Measurements from ENCODE around the gene CCDC154.

CCDC154 gene

DNA sequence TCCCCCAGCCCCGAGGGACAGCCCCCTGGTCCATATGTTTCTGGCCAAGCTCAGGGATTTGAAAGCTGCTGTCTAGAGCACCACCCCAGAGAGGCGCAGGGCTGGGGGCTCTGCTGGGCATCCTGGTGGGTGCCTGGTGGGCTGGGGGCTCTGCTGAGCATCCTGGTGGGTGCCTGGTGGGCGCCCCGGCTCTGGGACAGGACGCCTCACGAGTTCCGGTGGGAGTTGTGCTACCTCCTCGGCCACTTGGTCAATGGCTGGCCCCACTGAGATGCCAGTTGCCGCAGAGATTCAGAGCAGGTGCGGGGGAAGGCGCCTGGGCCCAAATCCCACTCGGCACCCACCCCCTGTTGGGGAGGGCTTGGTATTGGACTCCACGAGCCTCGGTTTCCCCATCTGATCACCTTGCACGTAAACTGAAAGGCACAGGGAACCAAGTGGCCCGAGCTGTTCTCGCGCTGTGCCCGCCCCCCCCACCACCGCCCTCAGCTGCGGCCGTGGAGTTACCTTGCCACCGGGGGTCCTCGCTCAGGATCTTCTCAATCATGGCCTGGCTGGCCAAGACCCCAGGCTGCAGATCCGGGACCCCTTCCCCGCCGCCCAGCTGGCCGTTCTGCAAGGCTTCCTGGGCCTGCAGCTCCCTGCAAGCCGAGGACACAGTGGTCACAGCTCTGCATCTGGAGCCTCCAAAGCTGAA lies 43.1 kb downstream of the CCDC154 start:
- Histone ChIP-seq H2BK120ac (ENCODE audit: low read depth, low read length) (no peak overlapping the region), H3K9ac (ENCODE audit: low read length) (no peak overlapping the region), H3K79me1 (ENCODE audit: low read length) (peaks cover 1% of the 10 kb centered on the region), H2BK15ac (replicated peaks; ENCODE audit: low read depth) (no peak overlapping the region), H3K4me2 (ENCODE audit: low read length) (no peak overlapping the region), H3K4me1 (ENCODE audit: control insufficient read depth, low read depth, low read length) (no peaks in the 10 kb centered on the region), H4K5ac (ENCODE audit: low read length) (no peak overlapping the region), H2BK5ac (ENCODE audit: low read length) (no peak overlapping the region), H4K8ac (ENCODE audit: low read depth, low read length) (no peak overlapping the region), H3K27me3 (ENCODE audit: insufficient read depth, low read length, poor library complexity) (no peaks in the 10 kb centered on the region), H2AK5ac (ENCODE audit: low read length) (no peak overlapping the region), H3K36me3 (ENCODE audit: control insufficient read depth, insufficient read depth, low read length) (no peaks in the 10 kb centered on the region), H3K23ac (ENCODE audit: low read length) (no peak overlapping the region), H3K27ac (ENCODE audit: low read depth, low read length) (no peak overlapping the region), H3K4me3 (ENCODE audit: low read length) (no peak overlapping the region), H3K4ac (ENCODE audit: low read depth, low read length) (no peak overlapping the region), H3K56ac (ENCODE audit: low read length) (no peak overlapping the region), H3K18ac (ENCODE audit: low read length) (no peak overlapping the region), H3K79me2 (ENCODE audit: control insufficient read depth, insufficient read depth, low read length) (no peaks in the 10 kb centered on the region)
- DNase-seq: no peak
- WGBS (ENCODE audit: extremely low coverage, insufficient coverage, low lambda C conversion rate): no CpG with 5 or more reads among the region's 29 CpGs

DNA sequence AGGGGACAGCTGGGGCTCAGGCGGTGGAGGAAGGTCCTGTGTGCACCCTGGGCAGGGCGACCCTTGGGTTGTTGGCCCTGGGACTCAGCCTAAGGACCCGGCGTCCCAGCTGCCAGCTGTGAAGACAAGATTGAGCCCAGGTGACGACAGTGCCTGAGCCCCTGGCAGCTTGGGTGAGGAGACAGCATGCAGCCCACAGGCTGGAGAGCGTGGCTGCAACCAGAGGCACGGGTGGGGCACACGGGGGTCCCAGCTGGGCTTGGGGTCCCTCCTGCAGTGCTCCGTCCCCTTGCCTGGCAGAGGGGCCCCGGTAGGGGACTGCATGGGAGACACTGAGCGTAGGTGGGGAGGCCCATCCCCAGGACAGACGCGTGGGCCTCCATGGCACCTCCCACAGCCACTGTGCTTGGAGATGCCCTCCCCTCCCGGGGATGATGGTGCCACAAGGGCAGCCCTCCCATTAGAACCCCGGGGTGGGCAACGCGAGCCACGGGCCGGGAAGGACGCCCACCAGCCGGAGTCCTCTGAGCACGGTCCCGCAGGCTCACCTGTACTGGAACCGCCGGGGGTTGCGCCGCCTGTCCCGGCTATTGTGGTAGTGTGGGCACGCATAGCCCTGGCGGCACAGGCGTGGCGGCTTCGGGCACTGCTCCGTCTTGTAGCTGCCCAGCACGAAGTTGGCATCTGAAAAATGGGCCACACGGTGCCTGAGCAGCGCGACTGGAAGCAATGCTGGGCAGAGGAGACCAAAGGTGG lies 45.4 kb downstream of the CCDC154 start:
- Histone ChIP-seq H3K36me3 (ENCODE audit: control insufficient read depth, insufficient read depth, low read length) (no peaks in the 10 kb centered on the region), H3K79me2 (ENCODE audit: control insufficient read depth, insufficient read depth, low read length) (no peaks in the 10 kb centered on the region)
- no CpG with 5 or more reads among the region's 38 CpGs for WGBS (ENCODE audit: extremely low coverage, insufficient coverage, low lambda C conversion rate)

DNA sequence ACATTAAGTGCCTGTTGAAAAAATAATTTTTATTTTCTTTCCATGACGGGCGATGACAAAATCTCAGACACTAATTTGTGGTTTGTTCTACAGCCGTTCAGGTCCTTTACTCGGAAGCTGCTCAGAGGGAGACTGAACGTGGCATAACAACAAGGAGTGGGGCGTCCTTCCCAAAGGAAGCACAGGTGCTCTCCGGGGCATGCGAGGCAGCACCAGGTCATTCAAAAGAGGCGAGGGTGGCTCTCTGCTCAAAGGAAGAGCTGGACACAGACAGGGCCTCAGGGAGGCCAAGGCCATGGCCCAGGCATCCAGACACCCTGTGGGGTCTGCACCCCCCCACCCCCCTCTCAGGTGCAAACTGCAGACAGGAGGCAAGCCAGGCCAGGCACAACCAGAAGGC lies 46.0 kb downstream of the CCDC154 start:
- Histone ChIP-seq H3K79me2 (ENCODE audit: control insufficient read depth, insufficient read depth, low read length) (no peaks in the 10 kb centered on the region), H4K5ac (ENCODE audit: low read length) (no peak overlapping the region), H3K27ac (ENCODE audit: low read depth, low read length) (no peak overlapping the region), H3K36me3 (ENCODE audit: control insufficient read depth, insufficient read depth, low read length) (no peaks in the 10 kb centered on the region), H2BK120ac (ENCODE audit: low read depth, low read length) (no peak overlapping the region), H4K8ac (ENCODE audit: low read depth, low read length) (no peak overlapping the region), H3K4me1 (ENCODE audit: control insufficient read depth, low read depth, low read length) (no peaks in the 10 kb centered on the region), H3K4me2 (ENCODE audit: low read length) (no peak overlapping the region), H3K9ac (ENCODE audit: low read length) (no peak overlapping the region), H3K79me1 (ENCODE audit: low read length) (no peaks in the 10 kb centered on the region), H3K18ac (ENCODE audit: low read length) (no peak overlapping the region), H2BK15ac (replicated peaks; ENCODE audit: low read depth) (no peak overlapping the region), H3K23ac (ENCODE audit: low read length) (no peak overlapping the region), H2AK5ac (ENCODE audit: low read length) (no peak overlapping the region), H3K27me3 (ENCODE audit: insufficient read depth, low read length, poor library complexity) (no peaks in the 10 kb centered on the region), H2BK5ac (ENCODE audit: low read length) (no peak overlapping the region), H3K4me3 (ENCODE audit: low read length) (no peak overlapping the region), H3K56ac (ENCODE audit: low read length) (no peak overlapping the region), H3K4ac (ENCODE audit: low read depth, low read length) (no peak overlapping the region)
- DNase-seq: no peak
- no CpG with 5 or more reads among the region's 9 CpGs for WGBS (ENCODE audit: extremely low coverage, insufficient coverage, low lambda C conversion rate)

More for the DNA sequence above, 45.4 kb downstream of the CCDC154 start:
- Histone ChIP-seq H3K27ac (ENCODE audit: low read depth, low read length) (no peak overlapping the region), H2BK120ac (ENCODE audit: low read depth, low read length) (no peak overlapping the region), H3K4me2 (ENCODE audit: low read length) (no peak overlapping the region), H4K5ac (ENCODE audit: low read length) (no peak overlapping the region), H3K4ac (ENCODE audit: low read depth, low read length) (no peak overlapping the region), H3K18ac (ENCODE audit: low read length) (no peak overlapping the region), H3K56ac (ENCODE audit: low read length) (no peak overlapping the region), H4K8ac (ENCODE audit: low read depth, low read length) (no peak overlapping the region), H2BK5ac (ENCODE audit: low read length) (no peak overlapping the region), H3K4me3 (ENCODE audit: low read length) (no peak overlapping the region), H3K4me1 (ENCODE audit: control insufficient read depth, low read depth, low read length) (no peaks in the 10 kb centered on the region), H3K9ac (ENCODE audit: low read length) (no peak overlapping the region), H2AK5ac (ENCODE audit: low read length) (no peak overlapping the region), H2BK15ac (replicated peaks; ENCODE audit: low read depth) (no peak overlapping the region), H3K23ac (ENCODE audit: low read length) (no peak overlapping the region), H3K79me1 (ENCODE audit: low read length) (no peaks in the 10 kb centered on the region), H3K27me3 (ENCODE audit: insufficient read depth, low read length, poor library complexity) (no peaks in the 10 kb centered on the region)
- no peak for DNase-seq

DNA sequence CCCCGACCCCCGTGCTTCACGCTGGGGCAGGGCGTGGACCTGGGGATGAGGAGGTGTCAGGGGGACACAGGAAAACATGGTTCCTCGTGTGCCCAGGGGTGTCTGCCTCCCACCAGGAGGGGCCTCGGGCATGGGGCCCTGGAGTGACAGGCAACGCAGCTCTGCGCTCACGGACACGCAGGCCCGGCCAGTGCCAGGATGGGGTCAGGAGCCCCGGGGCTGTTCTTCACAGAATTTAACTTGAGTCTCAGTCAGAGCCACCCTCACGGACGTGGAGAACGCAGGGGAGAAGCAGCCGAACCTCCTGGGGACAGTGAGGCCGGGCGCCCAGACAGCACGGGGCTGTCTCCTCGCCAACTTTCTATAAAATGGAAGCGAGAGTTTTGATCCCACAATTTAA lies 46.6 kb downstream of the CCDC154 start:
- Histone ChIP-seq H2AK5ac (ENCODE audit: low read length) (no peak overlapping the region), H3K23ac (ENCODE audit: low read length) (no peak overlapping the region), H3K9ac (ENCODE audit: low read length) (no peak overlapping the region), H3K79me2 (ENCODE audit: control insufficient read depth, insufficient read depth, low read length) (no peaks in the 10 kb centered on the region), H3K36me3 (ENCODE audit: control insufficient read depth, insufficient read depth, low read length) (no peaks in the 10 kb centered on the region), H3K56ac (ENCODE audit: low read length) (no peak overlapping the region), H4K5ac (ENCODE audit: low read length) (no peak overlapping the region), H3K27ac (ENCODE audit: low read depth, low read length) (no peak overlapping the region), H3K79me1 (ENCODE audit: low read length) (no peaks in the 10 kb centered on the region), H3K4me1 (ENCODE audit: control insufficient read depth, low read depth, low read length) (no peaks in the 10 kb centered on the region), H3K4me2 (ENCODE audit: low read length) (no peak overlapping the region), H3K18ac (ENCODE audit: low read length) (no peak overlapping the region), H2BK15ac (replicated peaks; ENCODE audit: low read depth) (no peak overlapping the region), H2BK120ac (ENCODE audit: low read depth, low read length) (no peak overlapping the region), H3K27me3 (ENCODE audit: insufficient read depth, low read length, poor library complexity) (no peaks in the 10 kb centered on the region), H2BK5ac (ENCODE audit: low read length) (no peak overlapping the region), H3K4me3 (ENCODE audit: low read length) (no peak overlapping the region), H3K4ac (ENCODE audit: low read depth, low read length) (no peak overlapping the region), H4K8ac (ENCODE audit: low read depth, low read length) (no peak overlapping the region)
- WGBS (ENCODE audit: extremely low coverage, insufficient coverage, low lambda C conversion rate): no CpG with 5 or more reads among the region's 21 CpGs
- no peak for DNase-seq

DNA sequence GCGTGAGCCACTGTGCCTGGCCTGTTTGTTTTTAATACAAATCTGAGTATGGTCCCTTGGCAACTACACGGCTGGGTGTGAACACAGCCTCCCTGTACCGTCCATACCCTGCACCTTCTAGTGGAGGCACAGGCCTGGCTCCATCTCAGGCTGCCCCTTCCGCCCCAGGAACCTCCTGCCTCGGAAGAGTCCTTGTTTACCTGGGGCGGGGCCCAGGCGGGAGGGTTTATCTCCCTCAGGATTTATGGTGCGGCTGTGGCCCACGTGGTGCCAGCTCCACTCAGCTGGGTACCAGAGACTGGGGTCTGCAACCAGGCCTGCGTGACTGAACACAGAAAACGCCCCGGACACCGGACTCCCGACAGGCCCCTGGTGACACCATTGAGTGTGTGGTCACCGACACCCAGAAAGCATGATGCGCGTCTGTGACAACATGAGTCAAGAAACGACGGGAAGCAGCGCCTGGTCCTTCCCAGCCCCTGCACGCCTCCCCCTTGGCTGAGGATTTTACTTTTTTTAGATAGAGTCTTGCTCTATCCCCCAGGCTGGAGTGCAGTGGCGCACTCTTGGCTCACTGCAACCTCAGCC lies 48.8 kb downstream of the CCDC154 start:
- H3K4me1 ChIP-seq (ENCODE audit: control insufficient read depth, low read depth, low read length): no peaks in the 10 kb centered on the region
- H2AK5ac ChIP-seq (ENCODE audit: low read length): no peak overlapping the region
- no peak overlapping the region for H3K56ac ChIP-seq (ENCODE audit: low read length)
- H2BK120ac ChIP-seq (ENCODE audit: low read depth, low read length): no peak overlapping the region
- no peaks in the 10 kb centered on the region for H3K27me3 ChIP-seq (ENCODE audit: insufficient read depth, low read length, poor library complexity)
- H3K27ac ChIP-seq (ENCODE audit: low read depth, low read length): no peak overlapping the region
- no peak overlapping the region for H4K8ac ChIP-seq (ENCODE audit: low read depth, low read length)
- no peaks in the 10 kb centered on the region for H3K36me3 ChIP-seq (ENCODE audit: control insufficient read depth, insufficient read depth, low read length)
- no peaks in the 10 kb centered on the region for H3K79me2 ChIP-seq (ENCODE audit: control insufficient read depth, insufficient read depth, low read length)
- no peak overlapping the region for H2BK15ac ChIP-seq (replicated peaks; ENCODE audit: low read depth)
- H3K4ac ChIP-seq (ENCODE audit: low read depth, low read length): no peak overlapping the region
- WGBS (ENCODE audit: extremely low coverage, insufficient coverage, low lambda C conversion rate): no CpG with 5 or more reads among the region's 22 CpGs
- no peak overlapping the region for H3K9ac ChIP-seq (ENCODE audit: low read length)
- H3K18ac ChIP-seq (ENCODE audit: low read length): no peak overlapping the region
- no peak overlapping the region for H3K4me2 ChIP-seq (ENCODE audit: low read length)
- no peak overlapping the region for H3K4me3 ChIP-seq (ENCODE audit: low read length)
- no peak overlapping the region for H3K23ac ChIP-seq (ENCODE audit: low read length)
- no peak overlapping the region for H4K5ac ChIP-seq (ENCODE audit: low read length)
- H2BK5ac ChIP-seq (ENCODE audit: low read length): no peak overlapping the region
- no peak for DNase-seq
- H3K79me1 ChIP-seq (ENCODE audit: low read length): no peaks in the 10 kb centered on the region
